ENCODE results near the gene SYCE3. TPM values are rescaled to one million over a fixed set of nuclear protein-coding genes. Genes with fewer than 3 reads are reported as not detected.
A peak's percentile ranks its signal among the peaks of the same experiment; 100 is the strongest.

Gene SYCE3
- total and polyA plus RNA-seq, 9 of the 15 experiments (the other 6 are each of a cell fraction or from before 2014, with no cell fraction given): 0.56 TPM; not detected in 8

- TF ChIP-seq ZNF3 (CRISPR knock-in tag; IDR thresholded peaks at IDR 0.05) (no peak), TCF7 (IDR thresholded peaks at IDR 0.05; ENCODE audit: borderline replicate concordance) (no peak), ZNF140 (CRISPR knock-in tag; IDR thresholded peaks at IDR 0.05) (no peak), POLR2G (IDR thresholded peaks at IDR 0.05; ENCODE audit: low read depth, low read length) (peak; percentile 17; the same call in 1 of the 2 replicates)
- no TSS peak for BruUV-seq (replicated peaks)
- Histone ChIP-seq H3K9me3 (replicated peaks; ENCODE audit: control insufficient read depth, insufficient read depth, low read depth, low read length) (0 out of 2 replicates have a peak, but pooled peaks cover 1% of the 10 kb centered on the region), H3K27me3 (ENCODE audit: control insufficient read depth in 2 of 2, insufficient read depth in 2 of 2, low read length in 2 of 2) (no peaks in the 10 kb centered on the region), H4K20me1 (replicated peaks; ENCODE audit: control insufficient read depth, insufficient read depth, low read length) (no peaks in the 10 kb centered on the region), H3K36me3 (ENCODE audit: control insufficient read depth, insufficient read depth, low read length) (peaks cover 22% of the 10 kb centered on the region; the same call in 1 of the 3 replicates), H3K4me2 (ENCODE audit: insufficient read depth, low read length) (no peak overlapping the region), H3K4me3 (no peak overlapping the region), H3K79me2 (ENCODE audit: control insufficient read depth, insufficient read depth, low read length) (peaks cover 11% of the 10 kb centered on the region), H3K9me1 (ENCODE audit: control insufficient read depth, insufficient read depth, low read length) (no peaks in the 10 kb centered on the region), H3K27ac (ENCODE audit: extremely low read depth, low read depth, low read length) (no peak overlapping the region), H3K9ac (ENCODE audit: insufficient read depth in 1 of 2, low read depth in 2 of 2, low read length in 2 of 2) (no peak overlapping the region), H3K4me1 (replicated peaks in 1 of 2; ENCODE audit: control insufficient read depth in 2 of 2, insufficient read depth in 2 of 2, low read length in 2 of 2) (peaks cover 1 to 41% of the 10 kb centered on the region in 2 experiments; a peak in 3 of 5 replicates), H2AFZ (ENCODE audit: low read depth, low read length) (no peak overlapping the region)
- POLR2A ChIA-PET: interaction anchor here (1.2 kb wide), 1 partner anchor 33 kb away, joined by 4 read pairs; no protein-coding TSS in a partner anchor
- DNase-seq (ENCODE audit: extremely low read depth in 1 of 4, low spot score in 3 of 4) (no peak), ATAC-seq (no peak), FAIRE-seq (no peak)
- intact Hi-C loops (cut with micrococcal nuclease) (no loop called here), in situ Hi-C loops (cut with MboI) (no loop called here)
- WGBS (ENCODE audit: insufficient coverage, low coverage, missing lambda C conversion rate): 90% methylated on average over 8 of the region's 24 CpGs
- CTCF ChIA-PET (ENCODE audit: low intra/inter-chr PET ratio): no interaction called here
Observed at GRCh38 chr22:50502628-50503474, 59.9 kb downstream of the SYCE3 start.

- no peaks in the 10 kb centered on the region for H4K20me1 ChIP-seq (replicated peaks; ENCODE audit: control insufficient read depth, insufficient read depth, low read length)
- DNase-seq (ENCODE audit: extremely low read depth in 1 of 4, low spot score in 3 of 4) (no peak), FAIRE-seq (no peak), ATAC-seq (no peak)
- in situ Hi-C loops (cut with MboI): no loop called here
- 0 out of 2 replicates have a peak, but pooled peaks cover 1% of the 10 kb centered on the region for H3K9me3 ChIP-seq (replicated peaks; ENCODE audit: control insufficient read depth, insufficient read depth, low read depth, low read length)
- no peak overlapping the region for H2AFZ ChIP-seq (ENCODE audit: low read depth, low read length)
- H3K9me1 ChIP-seq (ENCODE audit: control insufficient read depth, insufficient read depth, low read length): no peaks in the 10 kb centered on the region
- H3K9ac ChIP-seq (ENCODE audit: insufficient read depth in 1 of 2, low read depth in 2 of 2, low read length in 2 of 2): no peak overlapping the region; a peak in 1 of 4 replicates
- H3K4me3 ChIP-seq: no peak overlapping the region
- H3K27me3 ChIP-seq (ENCODE audit: control insufficient read depth in 2 of 2, insufficient read depth in 2 of 2, low read length in 2 of 2): no peaks in the 10 kb centered on the region
- ChIA-PET CTCF (ENCODE audit: low intra/inter-chr PET ratio) (no interaction called here), POLR2A (no interaction called here)
- BruUV-seq (replicated peaks): no TSS peak
- peaks cover 22% of the 10 kb centered on the region; the same call in 1 of the 3 replicates for H3K36me3 ChIP-seq (ENCODE audit: control insufficient read depth, insufficient read depth, low read length)
- no peak overlapping the region for H3K4me2 ChIP-seq (ENCODE audit: insufficient read depth, low read length)
- no peak overlapping the region for H3K27ac ChIP-seq (ENCODE audit: extremely low read depth, low read depth, low read length)
- peaks cover 3 to 43% of the 10 kb centered on the region in 2 experiments; a peak in 3 of 5 replicates for H3K4me1 ChIP-seq (replicated peaks in 1 of 2; ENCODE audit: control insufficient read depth in 2 of 2, insufficient read depth in 2 of 2, low read length in 2 of 2)
- TF ChIP-seq SP1 (CRISPR knock-in tag; IDR thresholded peaks at IDR 0.05) (no peak), LCOR (CRISPR knock-in tag; IDR thresholded peaks at IDR 0.05) (no peak), MAFK (IDR thresholded peaks at IDR 0.05; ENCODE audit: low read length) (no peak), STAT5A (IDR thresholded peaks at IDR 0.05; ENCODE audit: borderline replicate concordance, low read length) (no peak), HDAC3 (IDR thresholded peaks at IDR 0.05; ENCODE audit: borderline replicate concordance, partially characterized antibody) (no peak), PTBP1 (IDR thresholded peaks at IDR 0.05; ENCODE audit: low read depth, low read length) (no peak), U2AF1 (optimal IDR thresholded peaks at IDR 0.05; ENCODE audit: low read depth, low read length) (no peak)
- peaks cover 8% of the 10 kb centered on the region for H3K79me2 ChIP-seq (ENCODE audit: control insufficient read depth, insufficient read depth, low read length)
- intact Hi-C loops (cut with micrococcal nuclease): no loop called here
- WGBS (ENCODE audit: insufficient coverage, low coverage, missing lambda C conversion rate): 84% methylated on average over 5 of the region's 6 CpGs
Observed at GRCh38 chr22:50502096-50502495, 60.6 kb downstream of the SYCE3 start.

Data from K562 (cell line).